HCT116 (cell line): ENCODE measurements around the gene SETDB1. TPM values are rescaled to one million over a fixed set of nuclear protein-coding genes. Genes with fewer than 3 reads are reported as not detected.

ENCODE experiments used
- ATAC-seq: fragments of 200-7000 bp; cut with Tn5 transposase; 2 replicates; pipeline ENCODE4 v1.9.1; 2020; ENCODE audit warnings: mild to moderate bottlenecking, moderate library complexity
- BruUV-seq: library from RNA; stranded (reverse); fragments of 400-500 nt; replicated peaks from 2 replicates; lab custom pipeline; 2021; lab: Mats Ljungman, UMichigan
- CTCF ChIA-PET: fragments of 300-600 bp; sonication (Branson Sonifier 250); formaldehyde crosslinking; loops from one replicate; lab custom pipeline; 2021; ENCODE audit warnings: antibody characterized with exemption; lab: Charles Lee
- POLR2A ChIA-PET: fragments of 300-600, 350-600 bp; sonication (Branson Sonifier 250); formaldehyde crosslinking; loops from one replicate; lab custom pipeline; 2021; ENCODE audit warnings: antibody characterized with exemption; lab: Charles Lee
- RAD21 ChIA-PET, 2 experiments: fragments of 300-600 bp; sonication (Branson Sonifier 250); formaldehyde crosslinking; loops; one replicate each; lab custom pipeline; 2023; ENCODE audit warnings: low total read pairs in 2 of 2; ENCODE audit not compliant: uncharacterized antibody in 2 of 2, unreplicated experiment in 2 of 2, low non-redundant PET in 1 of 2; lab: Charles Lee
- DNase-seq: peaks from one replicate; pipeline ENCODE4 v3.0.0-alpha.2; 2010; ENCODE audit warnings: low read depth, low spot score
- H2AFZ ChIP-seq: fragments of 200-600 bp; shearing (Covaris generic), sonication (generic); 2 replicates; pipeline ENCODE4 v1.6.1; 2017; ENCODE audit warnings: low read depth, mixed run types, mixed read lengths, antibody characterized with exemption, low read length; ENCODE audit not compliant: poor library complexity, severe bottlenecking
- H3K27ac ChIP-seq: 2 replicates; pipeline ENCODE4 v1.5.1; 2012; ENCODE audit warnings: low read depth, low read length
- H3K27me3 ChIP-seq: fragments of 200-600 bp; sonication (generic); 2 replicates; pipeline ENCODE4 v1.6.1; 2016; ENCODE audit warnings: mixed run types, low read length, mixed read lengths; ENCODE audit not compliant: insufficient read depth
- H3K36me3 ChIP-seq, 2 experiments: fragments of 200-500 bp in 1 of 2; fragments of 200-600 bp in 1 of 2; sonication (Bioruptor generic) in 1 of 2; sonication (generic) in 1 of 2; 2 replicates each; pipeline versions ENCODE4 v1.5.1 to v1.6.1; 2014 to 2016; ENCODE audit warnings: low read length in 2 of 2, inconsistent platforms in 1 of 2, mixed read lengths in 1 of 2, mixed run types in 1 of 2; ENCODE audit not compliant: insufficient read depth in 2 of 2, control insufficient read depth in 1 of 2
- H3K4me1 ChIP-seq, 2 experiments: fragments of 200-600 bp in 1 of 2; sonication (generic) in 1 of 2; 2 replicates each; pipeline versions ENCODE4 v1.5.1 to v1.6.1; 2012 to 2017; ENCODE audit warnings: low read length in 2 of 2, inconsistent platforms in 1 of 2, mild to moderate bottlenecking in 1 of 2, mixed read lengths in 1 of 2, mixed run types in 1 of 2, moderate library complexity in 1 of 2; ENCODE audit not compliant: insufficient read depth in 2 of 2, control insufficient read depth in 1 of 2
- H3K4me2 ChIP-seq: fragments of 200-600 bp; sonication (generic); 2 replicates; pipeline ENCODE4 v1.6.1; 2017; ENCODE audit warnings: mixed run types, low read length, mixed read lengths
- H3K4me3 ChIP-seq, 2 experiments: fragments of 200-600 bp in 1 of 2; sonication (generic) in 1 of 2; replicated peaks in 1 of 2; 2 replicates each; pipeline ENCODE4 v1.5.1; 2011 to 2016; ENCODE audit warnings: low read length in 2 of 2, control low read depth in 1 of 2, low read depth in 1 of 2, mild to moderate bottlenecking in 1 of 2, mixed read lengths in 1 of 2, mixed run types in 1 of 2
- H3K79me2 ChIP-seq: fragments of 200-600 bp; sonication (generic); 2 replicates; pipeline ENCODE4 v1.6.1; 2017; ENCODE audit warnings: mild to moderate bottlenecking, mixed run types, low read length, moderate library complexity, mixed read lengths; ENCODE audit not compliant: insufficient read depth
- H3K9ac ChIP-seq: fragments of 200-600 bp; sonication (generic); 2 replicates; pipeline ENCODE4 v1.6.1; 2016; ENCODE audit warnings: low read length, mixed read lengths
- H3K9me2 ChIP-seq: fragments of 200-600 bp; sonication (generic), shearing (Covaris generic); 2 replicates; pipeline ENCODE4 v1.6.1; 2017; ENCODE audit warnings: mixed run types, mild to moderate bottlenecking, moderate library complexity; ENCODE audit not compliant: insufficient read depth
- H3K9me3 ChIP-seq, 2 experiments: fragments of 200-500 bp in 1 of 2; fragments of 200-600 bp in 1 of 2; sonication (Bioruptor generic) in 1 of 2; sonication (generic) in 1 of 2; 2 replicates each; pipeline ENCODE4 v1.6.1; 2014 to 2017; ENCODE audit warnings: low read length in 2 of 2, mixed read lengths in 2 of 2, inconsistent platforms in 1 of 2, low read depth in 1 of 2, mild to moderate bottlenecking in 1 of 2, mixed run types in 1 of 2, moderate library complexity in 1 of 2; ENCODE audit not compliant: control insufficient read depth in 1 of 2, insufficient read depth in 1 of 2
- H4K20me1 ChIP-seq: fragments of 200-600 bp; sonication (generic), shearing (Covaris generic); 2 replicates; pipeline ENCODE4 v1.6.1; 2017; ENCODE audit warnings: mixed run types, mild to moderate bottlenecking, moderate library complexity; ENCODE audit not compliant: insufficient read depth
- ATF3 ChIP-seq: IDR thresholded peaks from 2 replicates; pipeline ENCODE4 v1.6.1; 2012
- CBX3 ChIP-seq: IDR thresholded peaks from 2 replicates; pipeline ENCODE4 v1.6.1; 2012; ENCODE audit warnings: low read depth
- CTCF ChIP-seq, 3 experiments: fragments of 200-600 bp in 1 of 3; sonication (generic) in 1 of 3; IDR thresholded peaks in 2 of 3; conservative IDR thresholded peaks in 1 of 3; 2 replicates each; pipeline ENCODE4 v1.5.1; 2012 to 2017; ENCODE audit warnings: low read depth in 2 of 3, low read length in 2 of 3, antibody characterized with exemption in 1 of 3, borderline replicate concordance in 1 of 3, control low read depth in 1 of 3, mild to moderate bottlenecking in 1 of 3, mixed read lengths in 1 of 3, mixed run types in 1 of 3, moderate library complexity in 1 of 3; ENCODE audit not compliant: insufficient read depth in 1 of 3
- EGR1 ChIP-seq: IDR thresholded peaks from 2 replicates; pipeline ENCODE4 v1.6.1; 2012; ENCODE audit warnings: low read depth
- ELF1 ChIP-seq: IDR thresholded peaks from 2 replicates; pipeline ENCODE4 v1.6.1; 2012; ENCODE audit warnings: low read depth, borderline replicate concordance
- EZH2 ChIP-seq: fragments of 200-600 bp; sonication (generic); IDR thresholded peaks from 2 replicates; pipeline ENCODE4 v1.6.1; 2017; ENCODE audit warnings: antibody characterized with exemption, mixed run types
- EZH2phosphoT487 ChIP-seq: fragments of 200-600 bp; IDR thresholded peaks from 2 replicates; pipeline ENCODE4 v1.6.1; 2018; ENCODE audit warnings: antibody characterized with exemption, borderline replicate concordance
- FOSL1 ChIP-seq: IDR thresholded peaks from 2 replicates; pipeline ENCODE4 v1.6.1; 2012; ENCODE audit warnings: low read depth
- JUND ChIP-seq: IDR thresholded peaks from 2 replicates; pipeline ENCODE4 v1.6.1; 2012
- MAX ChIP-seq: IDR thresholded peaks from 2 replicates; pipeline ENCODE4 v1.6.1; 2012
- POLR2A ChIP-seq: IDR thresholded peaks from 2 replicates; pipeline ENCODE4 v1.7.0; 2011; ENCODE audit warnings: borderline replicate concordance; ENCODE audit not compliant: insufficient read depth, insufficient read length; ENCODE audit errors: extremely low read depth
- POLR2AphosphoS5 ChIP-seq: IDR thresholded peaks from 2 replicates; pipeline ENCODE4 v1.6.1; 2011; ENCODE audit warnings: mild to moderate bottlenecking, low read depth, low read length, moderate library complexity
- RAD21 ChIP-seq: IDR thresholded peaks from 2 replicates; pipeline ENCODE4 v1.6.1; 2012; ENCODE audit warnings: low read depth, mild to moderate bottlenecking
- SIN3A ChIP-seq: IDR thresholded peaks from 2 replicates; pipeline ENCODE4 v1.6.1; 2012; ENCODE audit warnings: low read depth
- SP1 ChIP-seq: IDR thresholded peaks from 2 replicates; pipeline ENCODE4 v1.6.1; 2012; ENCODE audit warnings: low read depth
- SRF ChIP-seq: IDR thresholded peaks from 2 replicates; pipeline ENCODE4 v1.6.1; 2012; ENCODE audit warnings: low read depth
- TCF7L2 ChIP-seq: IDR thresholded peaks from 2 replicates; pipeline ENCODE4 v1.7.0; 2011; ENCODE audit warnings: borderline replicate concordance, inconsistent platforms; ENCODE audit not compliant: insufficient read depth, insufficient read length; ENCODE audit errors: extremely low read depth
- YY1 ChIP-seq: IDR thresholded peaks from 2 replicates; pipeline ENCODE4 v1.6.1; 2011; ENCODE audit warnings: low read length, low read depth, moderate library complexity, mild to moderate bottlenecking; ENCODE audit not compliant: insufficient replicate concordance; ENCODE audit errors: extremely low read depth
- ZBTB33 ChIP-seq: IDR thresholded peaks from 2 replicates; pipeline ENCODE4 v1.6.1; 2011; ENCODE audit warnings: mild to moderate bottlenecking, low read length, moderate library complexity; ENCODE audit not compliant: insufficient replicate concordance; ENCODE audit errors: extremely low read depth
- ZFX ChIP-seq: fragments of 450-650 bp; IDR thresholded peaks from 2 replicates; pipeline ENCODE4 v1.6.1; 2017
- ZNF274 ChIP-seq: fragments of 200-500 bp; sonication (Bioruptor generic); IDR thresholded peaks from 2 replicates; pipeline ENCODE4 v1.6.1; 2014; ENCODE audit warnings: mild to moderate bottlenecking, low read depth, low read length, inconsistent platforms
- intact Hi-C: fragments of 100-400 bp; cut with micrococcal nuclease; formaldehyde crosslinking; loops from 2 replicates; pipeline ENCODE4 v1.10.0; 2022
- total RNA-seq: library from RNA; stranded (reverse); gene quantifications from one replicate; pipeline ENCODE4 v1.2.1, GENCODE V29; 2021; ENCODE audit not compliant: unreplicated experiment

The SETDB1 gene
- total RNA-seq, 1 experiment from 2014 or later, result 54.3 TPM

- TF ChIP-seq EGR1 (no peak), POLR2AphosphoS5 (no peak), FOSL1 (no peak), EZH2phosphoT487 (no peak), MAX (no peak), SRF (no peak), TCF7L2 (no peak), CBX3 (no peak), ZNF274 (no peak), ZFX (no peak)
These were observed 20.9 kb upstream of the SETDB1 start (continued) for GRCh38 chr1:150905301-150905700.

- no TSS peak for BruUV-seq
- Histone ChIP-seq H3K9me3 (no peaks in the 10 kb centered on the region), H3K79me2 (no peaks in the 10 kb centered on the region), H2AFZ (no peak overlapping the region), H3K9me2 (no peaks in the 10 kb centered on the region), H3K9ac (no peak overlapping the region), H4K20me1 (no peaks in the 10 kb centered on the region), H3K27me3 (no peaks in the 10 kb centered on the region), H3K36me3 (no peaks in the 10 kb centered on the region), H3K27ac (no peak overlapping the region), H3K4me1 (no peaks in the 10 kb centered on the region), H3K4me2 (no peak overlapping the region), H3K4me3 (no peak overlapping the region)
- ChIA-PET CTCF (no interaction called here), POLR2A (no interaction called here), RAD21 (no interaction called here)
- intact Hi-C loops, result no loop called here
- ATAC-seq (no peak), DNase-seq (no peak)
- TF ChIP-seq CBX3, result no peak
- TF ChIP-seq ZBTB33, result no peak
- no peak for TF ChIP-seq SIN3A
- TF ChIP-seq ZFX, result no peak
- no peak for TF ChIP-seq ATF3
- no peak for TF ChIP-seq POLR2A
- TF ChIP-seq JUND, result no peak
- no peak for TF ChIP-seq TCF7L2
- no peak for TF ChIP-seq ELF1
- TF ChIP-seq POLR2AphosphoS5, result no peak
- no peak for TF ChIP-seq EZH2
- TF ChIP-seq CTCF (IDR thresholded peaks at IDR 0.05 in 2 of 3, conservative IDR thresholded peaks at IDR 0.05 in 1 of 3; ENCODE audit: borderline replicate concordance in 1 of 3, insufficient read depth in 1 of 3, low read depth in 2 of 3, low read length in 2 of 3), result no peak
- TF ChIP-seq YY1, result no peak
- no peak for TF ChIP-seq RAD21
- no peak for TF ChIP-seq EZH2phosphoT487
- no peak for TF ChIP-seq FOSL1
- no peak for TF ChIP-seq SP1
- no peak for TF ChIP-seq SRF
- no peak for TF ChIP-seq ZNF274
These were observed 19.8 kb upstream of the SETDB1 start for GRCh38 chr1:150906329-150906728.
